ENCODE results near the gene DOK3.
A peak's percentile ranks its signal among the peaks of the same experiment; 100 is the strongest.

Gene DOK3

GRCh38 chr5:177496070-177496726 is 13.4 kb downstream of the DOK3 start:
- TF ChIP-seq REST (IDR thresholded peaks at IDR 0.05; ENCODE audit: insufficient read depth in 1 of 2, low read depth in 2 of 2, low read length in 2 of 2) (no peak), FOXP2 (optimal IDR thresholded peaks at IDR 0.05; ENCODE audit: borderline replicate concordance, extremely low read depth, extremely low read length, insufficient read depth) (no peak), SIN3A (IDR thresholded peaks at IDR 0.05; ENCODE audit: borderline replicate concordance, insufficient read depth, low read length) (no peak), TAF1 (IDR thresholded peaks at IDR 0.05; ENCODE audit: borderline replicate concordance, insufficient read depth, low read length) (no peak), POLR2AphosphoS5 (IDR thresholded peaks at IDR 0.05; ENCODE audit: low read depth, low read length) (no peak)

GRCh38 chr5:177495243-177496060 is 14.2 kb downstream of the DOK3 start:
- TF ChIP-seq TAF1 (IDR thresholded peaks at IDR 0.05; ENCODE audit: borderline replicate concordance, insufficient read depth, low read length) (peak; percentile 32; the same call in 1 of the 2 replicates), FOXP2 (optimal IDR thresholded peaks at IDR 0.05; ENCODE audit: borderline replicate concordance, extremely low read depth, extremely low read length, insufficient read depth) (no peak), SIN3A (IDR thresholded peaks at IDR 0.05; ENCODE audit: borderline replicate concordance, insufficient read depth, low read length) (no peak)

- TF ChIP-seq POLR2AphosphoS5 (IDR thresholded peaks at IDR 0.05; ENCODE audit: low read depth, low read length), result peak; percentile 44; the same call in 1 of the 2 replicates
- no peak for TF ChIP-seq TAF1 (IDR thresholded peaks at IDR 0.05; ENCODE audit: borderline replicate concordance, insufficient read depth, low read length)
These were observed 15.1 kb downstream of the DOK3 start for GRCh38 chr5:177494346-177495195.

- no peak for TF ChIP-seq SIN3A (IDR thresholded peaks at IDR 0.05; ENCODE audit: borderline replicate concordance, insufficient read depth, low read length)
- TF ChIP-seq TAF1 (IDR thresholded peaks at IDR 0.05; ENCODE audit: borderline replicate concordance, insufficient read depth, low read length), result no peak
- no peak for TF ChIP-seq REST (IDR thresholded peaks at IDR 0.05; ENCODE audit: insufficient read depth in 1 of 2, low read depth in 2 of 2, low read length in 2 of 2)
- no peak for TF ChIP-seq POLR2AphosphoS5 (IDR thresholded peaks at IDR 0.05; ENCODE audit: low read depth, low read length)
- TF ChIP-seq FOXP2 (optimal IDR thresholded peaks at IDR 0.05; ENCODE audit: borderline replicate concordance, extremely low read depth, extremely low read length, insufficient read depth), result no peak
These were observed 15.8 kb downstream of the DOK3 start for GRCh38 chr5:177493795-177494345.

GRCh38 chr5:177492841-177493240 is 16.8 kb downstream of the DOK3 start:
- no peak for TF ChIP-seq POLR2AphosphoS5 (IDR thresholded peaks at IDR 0.05; ENCODE audit: low read depth, low read length)
- no peak for TF ChIP-seq TAF1 (IDR thresholded peaks at IDR 0.05; ENCODE audit: borderline replicate concordance, insufficient read depth, low read length)
- no peak for TF ChIP-seq FOXP2 (optimal IDR thresholded peaks at IDR 0.05; ENCODE audit: borderline replicate concordance, extremely low read depth, extremely low read length, insufficient read depth)
- no peak for TF ChIP-seq REST (IDR thresholded peaks at IDR 0.05; ENCODE audit: insufficient read depth in 1 of 2, low read depth in 2 of 2, low read length in 2 of 2)
- TF ChIP-seq SIN3A (IDR thresholded peaks at IDR 0.05; ENCODE audit: borderline replicate concordance, insufficient read depth, low read length), result no peak

Measured in PFSK-1 (cell line).